Choroid plexus epithelial cell (primary cell): Measurements from ENCODE around the gene NTM.
A peak's percentile ranks its signal among the peaks of the same experiment; 100 is the strongest.

ENCODE experiments used
- DNase-seq: peaks from one replicate; pipeline ENCODE4 v3.0.0-alpha.2; 2010; ENCODE audit warnings: low read depth
- H3K4me3 ChIP-seq: 2 replicates; pipeline ENCODE4 v1.5.1; 2011; ENCODE audit warnings: low read depth, mild to moderate bottlenecking, control low read depth, low read length, moderate library complexity
- CTCF ChIP-seq: conservative IDR thresholded peaks from 2 replicates; pipeline ENCODE4 v1.5.1; 2011; ENCODE audit warnings: low read depth, mild to moderate bottlenecking, control low read depth, inconsistent platforms, low read length, moderate library complexity

Gene NTM

GRCh38 chr11:131866535-131867400, 496.4 kb downstream of the NTM start:
- no peak overlapping the region for H3K4me3 ChIP-seq
- TF ChIP-seq CTCF, result peak; percentile 40
- no peak for DNase-seq

GRCh38 chr11:131867457-131868257, 497.2 kb downstream of the NTM start:
- TF ChIP-seq CTCF, result peak; percentile 99
- DNase-seq, result peak; percentile 95
- no peak overlapping the region for H3K4me3 ChIP-seq

- DNase-seq, result peak; percentile 51
- H3K4me3 ChIP-seq, result no peak overlapping the region
- no peak for TF ChIP-seq CTCF
Measured at GRCh38 chr11:131868629-131869507, 498.5 kb downstream of the NTM start.

- DNase-seq, result no peak
- no peak overlapping the region for H3K4me3 ChIP-seq
- TF ChIP-seq CTCF, result no peak
Measured at GRCh38 chr11:131870305-131870704, 499.9 kb downstream of the NTM start.

GRCh38 chr11:131871006-131871405, 500.6 kb downstream of the NTM start:
- TF ChIP-seq CTCF, result no peak
- no peak for DNase-seq
- H3K4me3 ChIP-seq, result no peak overlapping the region

- TF ChIP-seq CTCF, result no peak
Measured at GRCh38 chr11:131874070-131874469, 503.7 kb downstream of the NTM start.

More at GRCh38 chr11:131874070-131874469, 503.7 kb downstream of the NTM start:
- DNase-seq, result no peak
- H3K4me3 ChIP-seq, result no peak overlapping the region
